Hindlimb muscle (tissue), 1 donor: ENCODE measurements around the gene VEPH1. TPM values are rescaled to one million over a fixed set of nuclear protein-coding genes. Genes with fewer than 3 reads are reported as not detected.
A peak's percentile ranks its signal among the peaks of the same experiment; 100 is the strongest.

ENCODE experiments used
- DNase-seq: peaks from one replicate; pipeline ENCODE4 v3.0.0-alpha.2; 2013
- polyA plus RNA-seq: library from polyadenylated mRNA; unstranded; fragments of 120-200 nt; gene quantifications from one replicate; pipeline ENCODE4 v1.2.1, GENCODE V29; 2013; ENCODE audit not compliant: insufficient read length

The VEPH1 gene
- polyA plus RNA-seq, 1 donor: 1.0 TPM

- DNase-seq: no peak
Observed at GRCh38 chr3:157472648-157473047, 30.6 kb downstream of the VEPH1 start.

- no peak for DNase-seq
Observed at GRCh38 chr3:157471064-157471463, 32.2 kb downstream of the VEPH1 start.

GRCh38 chr3:157469561-157470294, 33.5 kb downstream of the VEPH1 start:
- DNase-seq: no peak

- DNase-seq: no peak
Observed at GRCh38 chr3:157467200-157467599, 36.0 kb downstream of the VEPH1 start.

GRCh38 chr3:157465741-157466140, 37.5 kb downstream of the VEPH1 start:
- DNase-seq: no peak

GRCh38 chr3:157464321-157464720, 38.9 kb downstream of the VEPH1 start:
- DNase-seq: no peak

GRCh38 chr3:157463816-157464215, 39.4 kb downstream of the VEPH1 start:
- no peak for DNase-seq

GRCh38 chr3:157460253-157460652, 43.0 kb downstream of the VEPH1 start:
- DNase-seq: no peak

- DNase-seq: no peak
Observed at GRCh38 chr3:157459706-157460105, 43.5 kb downstream of the VEPH1 start.

GRCh38 chr3:157453824-157454223, 49.4 kb downstream of the VEPH1 start:
- DNase-seq: no peak

- no peak for DNase-seq
Observed at GRCh38 chr3:157452097-157452496, 51.1 kb downstream of the VEPH1 start.

- DNase-seq: no peak
Observed at GRCh38 chr3:157447026-157447694, 56.1 kb downstream of the VEPH1 start.

- no peak for DNase-seq
Observed at GRCh38 chr3:157445857-157446256, 57.4 kb downstream of the VEPH1 start.

- no peak for DNase-seq
Observed at GRCh38 chr3:157444797-157445184, 58.4 kb downstream of the VEPH1 start.

GRCh38 chr3:157443905-157444796, 59.1 kb downstream of the VEPH1 start:
- DNase-seq: no peak

GRCh38 chr3:157442729-157443128, 60.5 kb downstream of the VEPH1 start:
- no peak for DNase-seq

- no peak for DNase-seq
Observed at GRCh38 chr3:157441102-157441624, 62.1 kb downstream of the VEPH1 start.

GRCh38 chr3:157438194-157438730, 65.0 kb downstream of the VEPH1 start:
- no peak for DNase-seq

GRCh38 chr3:157436583-157437291, 66.5 kb downstream of the VEPH1 start, which contains the start of gene PTX3:
Gene PTX3, plus strand, starts transcription at chr3:157436850. Its CDS starts 84 bp downstream, at chr3:157436934.
- DNase-seq: peak; percentile 87

- no peak for DNase-seq
Observed at GRCh38 chr3:157429708-157430107, 73.5 kb downstream of the VEPH1 start.

GRCh38 chr3:157428853-157429252, 74.4 kb downstream of the VEPH1 start:
- DNase-seq: no peak

- DNase-seq: no peak
Observed at GRCh38 chr3:157427901-157428300, 75.3 kb downstream of the VEPH1 start.
